Duodenal mucosa (tissue), 2 donors: Measurements from ENCODE around the gene ODC1.

Experiments used
- H3K27ac ChIP-seq: one replicate; pipeline ENCODE4 v1.7.0; 2013; ENCODE audit warnings: low read depth, low read length
- H3K27me3 ChIP-seq, 2 donors: one replicate each; pipeline ENCODE4 v1.7.0; 2013; ENCODE audit warnings: low read length in 2 of 2, control low read depth in 1 of 2; ENCODE audit not compliant: insufficient read depth in 2 of 2, control insufficient read depth in 1 of 2
- H3K36me3 ChIP-seq, 2 donors: one replicate each; pipeline ENCODE4 v1.7.0; 2013; ENCODE audit warnings: low read length in 2 of 2, control low read depth in 1 of 2; ENCODE audit not compliant: insufficient read depth in 2 of 2, control insufficient read depth in 1 of 2
- H3K4me1 ChIP-seq, 2 donors: one replicate each; pipeline ENCODE4 v1.7.0; 2013; ENCODE audit warnings: low read length in 2 of 2, control low read depth in 1 of 2; ENCODE audit not compliant: insufficient read depth in 2 of 2, control insufficient read depth in 1 of 2
- H3K4me3 ChIP-seq, 2 donors: one replicate each; pipeline ENCODE4 v1.7.0; 2013; ENCODE audit warnings: low read length in 2 of 2, low read depth in 1 of 2
- H3K9ac ChIP-seq, 2 donors: one replicate each; pipeline ENCODE4 v1.7.0; 2013; ENCODE audit warnings: low read length in 2 of 2, low read depth in 1 of 2
- H3K9me3 ChIP-seq, 2 donors: one replicate each; pipeline ENCODE4 v1.7.0; 2013; ENCODE audit warnings: low read length in 2 of 2, control low read depth in 1 of 2; ENCODE audit not compliant: control insufficient read depth in 1 of 2

ODC1 gene

GRCh38 chr2:10478916-10479315, 30.8 kb upstream of the ODC1 start:
- no peaks in the 10 kb centered on the region for H3K9me3 ChIP-seq
- H3K27ac ChIP-seq, result no peak overlapping the region
- H3K27me3 ChIP-seq, result no peaks in the 10 kb centered on the region
- H3K4me1 ChIP-seq, result peaks cover 0 to 4% of the 10 kb centered on the region in 2 donors
- no peaks in the 10 kb centered on the region for H3K36me3 ChIP-seq
- no peak overlapping the region for H3K4me3 ChIP-seq
- no peak overlapping the region for H3K9ac ChIP-seq

GRCh38 chr2:10478298-10478625, 30.1 kb upstream of the ODC1 start:
- H3K9me3 ChIP-seq, result no peaks in the 10 kb centered on the region
- H3K27me3 ChIP-seq, result no peaks in the 10 kb centered on the region
- H3K27ac ChIP-seq, result no peak overlapping the region
- H3K9ac ChIP-seq, result no peak overlapping the region
- peaks cover 0 to 4% of the 10 kb centered on the region in 2 donors for H3K4me1 ChIP-seq
- H3K36me3 ChIP-seq, result no peaks in the 10 kb centered on the region
- no peak overlapping the region for H3K4me3 ChIP-seq

- no peak overlapping the region for H3K9ac ChIP-seq
- no peak overlapping the region for H3K27ac ChIP-seq
- H3K9me3 ChIP-seq, result no peaks in the 10 kb centered on the region
- H3K4me3 ChIP-seq, result no peak overlapping the region
- no peaks in the 10 kb centered on the region for H3K36me3 ChIP-seq
- H3K27me3 ChIP-seq, result no peaks in the 10 kb centered on the region
- no peaks in the 10 kb centered on the region for H3K4me1 ChIP-seq
Observed at GRCh38 chr2:10477443-10478297, 29.5 kb upstream of the ODC1 start.

DNA sequence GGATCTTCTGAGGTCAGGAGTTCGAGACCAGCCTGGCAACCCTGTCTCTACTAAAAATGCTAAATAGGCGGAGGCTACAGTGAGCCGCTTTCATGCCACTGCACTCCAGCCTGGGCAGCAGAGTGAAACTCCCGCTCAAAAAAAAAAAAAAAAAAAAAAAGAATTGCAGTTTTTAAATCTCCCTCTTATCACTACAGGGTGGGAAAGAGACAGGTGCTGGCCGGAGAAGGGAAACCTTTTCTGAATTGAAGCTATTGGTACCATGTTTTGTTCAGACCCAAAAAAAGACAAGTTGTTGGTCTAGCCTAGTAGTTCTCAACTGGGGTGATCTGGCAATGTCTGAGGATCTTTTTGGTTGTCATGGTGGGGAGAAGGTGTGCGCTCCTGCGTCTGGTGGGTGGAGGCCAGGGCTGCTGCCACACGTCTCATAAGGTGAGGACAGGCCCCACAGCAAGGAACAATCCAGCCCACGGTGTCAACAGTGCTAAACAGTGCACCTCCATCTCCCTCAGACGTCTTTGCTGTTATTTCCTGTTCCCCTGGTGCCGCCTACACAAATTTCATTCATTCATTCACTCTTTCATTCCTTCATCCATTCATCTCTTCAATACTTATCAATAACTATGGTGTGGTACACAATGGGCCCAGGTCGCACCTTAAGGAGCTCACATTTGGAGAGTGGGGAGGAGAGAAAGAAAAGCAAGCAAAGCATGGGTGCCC, 28.8 kb upstream of the ODC1 start:
- Histone ChIP-seq H3K9ac (no peak overlapping the region), H3K27ac (no peak overlapping the region), H3K4me1 (no peaks in the 10 kb centered on the region), H3K36me3 (no peaks in the 10 kb centered on the region), H3K9me3 (no peaks in the 10 kb centered on the region), H3K4me3 (no peak overlapping the region), H3K27me3 (no peaks in the 10 kb centered on the region)

GRCh38 chr2:10475811-10476660, 27.9 kb upstream of the ODC1 start:
- H3K36me3 ChIP-seq, result no peaks in the 10 kb centered on the region
- H3K9ac ChIP-seq, result no peak overlapping the region
- H3K9me3 ChIP-seq, result no peaks in the 10 kb centered on the region
- no peak overlapping the region for H3K4me3 ChIP-seq
- no peaks in the 10 kb centered on the region for H3K4me1 ChIP-seq
- no peak overlapping the region for H3K27ac ChIP-seq
- H3K27me3 ChIP-seq, result no peaks in the 10 kb centered on the region

GRCh38 chr2:10475221-10475722, 27.1 kb upstream of the ODC1 start:
- Histone ChIP-seq H3K27ac (no peak overlapping the region), H3K36me3 (no peaks in the 10 kb centered on the region), H3K4me3 (no peak overlapping the region), H3K4me1 (no peaks in the 10 kb centered on the region), H3K27me3 (no peaks in the 10 kb centered on the region), H3K9me3 (no peaks in the 10 kb centered on the region), H3K9ac (no peak overlapping the region)

GRCh38 chr2:10473121-10473756, 25.1 kb upstream of the ODC1 start:
- Histone ChIP-seq H3K9me3 (no peaks in the 10 kb centered on the region), H3K4me1 (no peaks in the 10 kb centered on the region), H3K4me3 (no peak overlapping the region), H3K36me3 (no peaks in the 10 kb centered on the region), H3K27ac (no peak overlapping the region), H3K9ac (no peak overlapping the region), H3K27me3 (no peaks in the 10 kb centered on the region)

- Histone ChIP-seq H3K27ac (no peak overlapping the region), H3K9ac (no peak overlapping the region), H3K9me3 (no peaks in the 10 kb centered on the region), H3K36me3 (no peaks in the 10 kb centered on the region), H3K27me3 (no peaks in the 10 kb centered on the region), H3K4me3 (no peak overlapping the region), H3K4me1 (no peaks in the 10 kb centered on the region)
Observed at GRCh38 chr2:10471955-10472354, 23.8 kb upstream of the ODC1 start.

GRCh38 chr2:10471046-10471571, 23.0 kb upstream of the ODC1 start:
- Histone ChIP-seq H3K27me3 (no peaks in the 10 kb centered on the region), H3K4me1 (no peaks in the 10 kb centered on the region), H3K36me3 (no peaks in the 10 kb centered on the region), H3K27ac (no peak overlapping the region), H3K9me3 (no peaks in the 10 kb centered on the region), H3K9ac (no peak overlapping the region), H3K4me3 (no peak overlapping the region)
